ENCODE data around the gene FAM90A26.
"Not testable (repeated sequence)": the region's sequence is repeated elsewhere in the genome, so short reads cannot be mapped to it uniquely, and the experiment has no call there.

Gene FAM90A26

GRCh38 chr4:9169791-9170459, at the start of gene FAM90A26:
TSS of gene FAM90A26 (plus strand) at chr4:9170409. CDS start at chr4:9173173, 2,764 bp downstream.
- DNase-seq: not testable (repeated sequence)

DNA sequence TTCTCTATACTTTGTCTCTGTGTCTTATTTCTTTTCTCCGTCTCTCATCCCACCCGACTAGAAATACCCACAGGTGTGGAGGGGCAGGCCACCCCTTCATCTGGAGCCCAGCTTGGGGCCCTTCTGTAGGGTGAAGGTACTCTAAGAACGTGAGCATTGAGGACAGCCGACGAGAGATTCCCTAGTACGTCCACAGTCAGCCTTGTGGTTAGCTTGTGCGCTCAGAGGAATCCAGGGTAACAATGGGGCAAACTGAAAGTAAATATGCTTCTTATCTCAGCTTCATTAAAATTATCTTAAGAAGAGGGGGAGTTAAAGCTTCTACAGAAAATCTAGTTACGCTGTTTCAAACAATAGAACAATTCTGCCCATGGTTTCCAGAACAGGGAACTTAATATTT, 47.5 kb upstream of the FAM90A26 start:
- DNase-seq: not testable (repeated sequence)

DNA sequence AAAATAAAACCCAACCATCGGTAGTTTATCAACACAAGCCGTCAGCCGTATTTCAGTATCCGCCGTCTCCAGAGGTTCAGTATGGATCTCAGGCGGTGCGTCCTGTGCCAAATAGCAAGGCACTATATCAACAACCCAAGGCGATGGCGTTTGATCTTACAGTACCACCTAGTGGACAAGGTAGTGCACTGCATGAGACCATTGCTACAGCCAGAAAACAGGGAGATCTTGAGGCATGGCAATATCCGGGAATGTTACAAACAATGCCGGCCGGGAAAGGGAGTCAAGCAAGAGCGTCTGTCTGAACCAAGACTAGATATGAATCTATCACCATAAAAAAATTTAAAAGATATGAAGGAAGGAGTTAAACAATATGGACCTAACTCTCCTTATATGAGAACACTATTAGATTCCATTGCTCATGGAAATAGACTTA, 46.6 kb upstream of the FAM90A26 start:
- peak; percentile 45 to 51 (median 49) for DNase-seq

DNA sequence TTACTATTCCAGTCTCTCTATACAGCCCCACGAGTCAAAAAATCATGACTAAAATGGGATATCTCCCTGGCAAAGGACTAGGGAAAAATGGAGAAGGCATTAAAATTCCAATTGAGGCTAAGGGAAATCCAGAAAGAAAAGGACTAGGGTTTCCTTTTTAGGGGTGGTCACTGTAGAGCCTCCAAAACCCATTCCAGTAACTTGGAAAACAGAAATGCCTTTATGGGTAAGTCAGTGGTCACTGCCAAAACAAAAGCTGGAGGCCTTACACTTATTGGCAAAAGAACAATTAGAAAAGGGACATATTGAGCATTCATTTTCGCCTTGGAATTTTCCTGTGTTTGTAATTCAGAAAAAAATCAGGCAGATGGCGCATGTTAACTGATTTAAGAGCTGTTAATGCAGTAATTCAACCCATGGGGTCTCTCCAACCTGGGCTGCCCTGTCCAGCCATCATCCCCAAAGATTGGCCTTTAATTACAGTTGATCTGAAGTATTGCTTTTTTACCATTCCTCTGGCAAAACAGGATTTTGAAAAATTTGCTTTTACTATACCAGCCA, 44.5 kb upstream of the FAM90A26 start:
- DNase-seq: not testable (repeated sequence)

- DNase-seq: not testable (repeated sequence)
These were observed 38.8 kb upstream of the FAM90A26 start for GRCh38 chr4:9131420-9131819.

GRCh38 chr4:9132849-9133248, 37.4 kb upstream of the FAM90A26 start:
- not testable (repeated sequence) for DNase-seq

DNA sequence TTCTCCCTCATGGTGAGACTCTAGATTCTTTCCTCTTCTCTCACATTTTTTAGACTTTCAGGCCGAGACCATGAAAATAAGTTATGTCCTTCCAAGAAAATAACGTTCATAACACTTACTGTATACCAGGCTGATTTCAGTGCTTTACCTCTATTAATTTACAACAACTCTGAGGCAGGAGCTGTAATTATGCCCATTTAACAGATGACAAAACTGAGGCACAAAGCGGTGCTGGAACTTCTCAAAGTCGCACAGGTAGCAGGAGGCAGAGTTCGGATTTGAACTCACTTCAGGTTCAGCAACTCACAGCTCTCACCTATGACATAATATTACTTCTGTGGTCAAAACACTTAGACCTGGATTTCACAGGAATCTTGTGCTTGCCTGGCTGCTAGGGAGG, 36.2 kb upstream of the FAM90A26 start:
- DNase-seq: not testable (repeated sequence)

DNA sequence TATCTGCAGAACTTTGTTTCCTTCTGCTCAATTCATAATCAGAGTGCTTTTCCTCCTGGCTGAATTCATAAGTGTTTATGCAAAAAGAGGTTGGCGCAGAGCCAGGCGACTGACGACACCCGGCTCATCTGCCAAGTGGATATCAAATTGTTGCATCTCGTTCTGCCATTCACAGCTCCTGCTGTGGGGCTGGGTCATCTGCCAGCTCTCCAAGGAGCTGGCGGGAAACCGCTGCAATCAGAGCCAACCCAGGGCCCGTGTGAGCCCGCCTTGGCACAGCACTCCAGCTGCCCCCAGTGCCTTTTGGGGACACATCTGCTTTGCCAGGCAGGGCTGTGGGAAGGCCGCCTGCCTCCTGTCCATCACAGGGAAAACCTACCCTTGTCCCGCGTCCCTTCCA, 35.7 kb upstream of the FAM90A26 start:
- not testable (repeated sequence) for DNase-seq

GRCh38 chr4:9141050-9141449, 29.2 kb upstream of the FAM90A26 start:
- DNase-seq: not testable (repeated sequence)

GRCh38 chr4:9142786-9143185, 27.4 kb upstream of the FAM90A26 start:
- DNase-seq: not testable (repeated sequence)

DNA sequence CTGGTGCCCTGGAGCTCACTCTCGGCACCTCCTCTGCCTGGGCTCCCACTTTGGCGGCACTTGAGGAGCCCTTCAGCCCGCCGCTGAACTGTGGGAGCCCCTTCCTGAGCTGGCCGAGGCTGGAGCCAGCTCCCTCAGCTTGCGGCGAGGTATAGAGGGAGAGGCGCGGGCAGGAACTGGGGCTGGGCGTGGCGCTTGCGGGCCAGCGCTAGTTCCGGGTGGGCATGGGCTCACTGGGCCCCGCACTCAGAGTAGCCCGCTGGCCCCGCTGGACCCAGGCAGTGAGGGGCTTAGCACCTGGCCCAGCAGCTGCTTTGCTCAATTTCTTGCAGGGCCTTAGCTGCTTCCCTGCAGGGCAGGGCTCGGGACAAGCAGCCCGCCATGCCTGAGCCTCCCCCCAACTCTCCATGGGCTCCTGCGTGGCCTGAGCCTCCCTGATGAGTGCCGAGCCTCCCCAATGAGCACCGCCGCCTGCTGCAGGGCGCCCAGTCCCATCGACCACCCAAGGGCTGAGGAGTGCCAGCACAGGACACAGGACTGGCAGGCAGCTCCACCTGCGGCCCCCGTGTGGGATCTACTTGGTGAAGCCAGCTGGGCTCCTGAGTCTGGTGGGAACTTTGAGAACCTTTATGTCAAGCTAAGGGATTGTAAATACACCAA, 26.7 kb upstream of the FAM90A26 start:
- DNase-seq: no peak

GRCh38 chr4:9146967-9147366, 23.2 kb upstream of the FAM90A26 start:
- no peak for DNase-seq

DNA sequence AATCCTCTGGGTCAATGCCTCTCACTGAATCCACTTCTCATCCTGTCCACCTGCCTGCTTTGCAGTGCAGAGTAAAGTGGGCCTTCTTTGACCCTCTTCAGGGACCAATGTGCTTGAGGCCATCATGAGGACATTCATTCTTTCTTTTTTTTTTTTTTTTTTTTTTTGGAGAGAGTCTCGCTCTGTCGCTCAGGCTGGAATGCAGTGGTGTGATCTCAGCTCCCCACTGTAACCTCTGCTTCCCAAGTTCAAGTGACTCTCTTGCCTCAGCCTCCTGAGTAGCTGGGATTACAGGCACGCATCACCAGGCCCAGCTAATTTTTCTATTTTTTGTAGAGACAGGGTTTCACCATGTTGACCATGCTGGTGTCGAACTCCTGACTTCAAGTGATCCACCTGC, 22.8 kb upstream of the FAM90A26 start:
- not testable (repeated sequence) for DNase-seq

DNA sequence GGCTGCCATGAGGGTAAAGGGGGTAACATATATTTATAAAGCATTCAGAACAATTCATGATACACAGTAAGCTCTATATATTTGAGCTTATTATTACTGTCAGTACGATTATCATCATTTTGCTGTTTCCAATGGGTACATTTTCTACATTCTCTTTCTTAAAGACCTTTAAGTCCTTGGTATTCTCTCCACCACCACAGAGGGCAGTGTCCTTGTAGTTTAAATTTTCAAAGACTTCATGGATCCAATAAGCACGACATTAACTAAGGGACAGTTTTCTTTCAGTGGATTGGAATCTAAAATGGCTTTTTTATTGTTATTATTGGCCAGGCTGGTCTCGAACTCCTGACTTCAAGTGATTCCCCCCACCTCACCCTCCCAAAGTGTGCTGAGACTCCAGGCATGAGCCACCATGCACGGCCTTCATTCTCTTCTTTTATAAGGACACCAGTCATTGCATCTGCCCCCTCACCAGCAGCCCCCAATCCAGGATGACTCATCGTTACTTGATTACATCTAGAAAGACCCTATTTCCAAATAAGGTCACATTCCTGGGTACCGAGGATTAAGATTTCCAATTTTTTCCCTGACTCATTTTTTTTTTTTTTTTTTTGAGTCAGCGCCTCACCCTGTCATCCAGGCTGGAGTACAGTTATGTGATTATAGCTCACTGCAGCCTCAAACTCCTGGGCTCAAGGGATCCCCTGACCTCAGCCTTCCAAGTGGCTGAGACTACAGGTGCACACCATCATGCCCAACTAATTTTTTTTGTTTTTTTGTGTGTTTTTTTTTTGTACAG, 21.4 kb upstream of the FAM90A26 start:
- DNase-seq: peak in 1 of 3 donors; percentile 3

GRCh38 chr4:9151809-9152179, 18.4 kb upstream of the FAM90A26 start:
- DNase-seq: not testable (repeated sequence)

DNA sequence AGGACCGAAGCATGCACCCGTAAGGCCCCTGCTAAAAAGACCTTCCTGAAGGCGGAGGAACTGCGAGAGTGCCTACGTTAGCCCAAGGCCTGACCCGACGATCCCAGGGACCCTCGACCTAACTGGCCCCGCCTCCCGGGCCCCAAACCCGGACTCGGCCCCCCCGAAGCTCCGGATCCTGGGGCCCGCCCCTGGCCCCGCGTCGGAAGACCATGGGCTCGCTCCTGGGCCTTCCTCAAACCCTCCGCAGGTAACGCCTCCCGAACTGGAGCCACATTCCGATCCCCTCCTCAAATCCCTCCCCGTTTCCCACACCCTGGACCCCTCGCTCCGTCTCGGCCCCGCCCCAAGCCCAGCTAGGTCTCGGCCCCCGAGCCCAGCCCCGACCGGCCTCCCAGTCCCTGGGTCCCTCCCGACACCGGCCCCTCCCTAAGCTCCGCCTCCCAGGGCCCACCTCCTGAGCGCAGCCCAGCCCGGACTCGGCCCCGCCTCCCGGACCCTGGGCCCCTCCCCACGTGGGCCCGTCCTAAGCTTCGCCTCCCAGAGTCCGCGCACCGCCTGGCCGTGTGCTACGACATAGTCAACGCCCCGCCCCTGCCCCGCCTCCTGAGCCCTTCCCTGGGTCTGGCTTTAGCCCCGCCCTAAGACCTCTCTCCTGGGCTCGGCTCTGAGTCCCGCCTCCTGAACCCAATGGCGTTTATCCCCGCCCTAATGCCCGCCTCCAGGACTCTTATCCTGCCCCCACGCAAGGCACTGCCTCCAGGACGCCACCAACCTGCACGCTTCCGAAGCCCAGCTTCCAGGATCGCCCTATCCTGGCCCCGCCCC, 17.8 kb upstream of the FAM90A26 start:
- peak; percentile 97 to 98 (median 98) for DNase-seq

DNA sequence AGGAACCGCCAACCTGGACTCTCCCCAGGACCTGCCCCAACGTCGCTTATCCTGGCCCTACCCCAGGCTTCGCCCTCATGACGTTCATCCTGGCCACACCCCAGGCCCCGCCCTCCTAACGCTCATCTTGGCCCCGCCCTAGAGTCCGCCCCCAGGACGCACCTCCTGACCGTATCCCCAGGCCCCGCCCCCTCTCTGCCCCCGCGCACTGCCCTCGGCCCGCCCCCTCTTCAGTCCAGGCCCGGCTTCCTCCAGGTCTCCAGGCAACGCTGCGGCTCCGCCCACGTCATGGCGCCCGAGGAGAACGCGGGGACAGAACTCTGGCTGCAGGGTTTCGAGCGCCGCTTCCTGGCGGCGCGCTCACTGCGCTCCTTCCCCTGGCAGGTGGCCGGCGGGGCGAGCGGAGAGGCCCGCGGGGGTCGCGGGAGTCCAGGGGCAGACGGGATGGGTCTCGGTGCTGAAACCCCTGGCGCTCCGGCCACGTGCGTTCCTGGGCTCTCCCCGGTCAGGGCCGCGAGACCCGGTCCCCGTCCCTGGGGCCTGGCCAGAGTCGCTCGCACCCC, 17.1 kb upstream of the FAM90A26 start:
- DNase-seq: peak; percentile 96 to 97 (median 96)

DNA sequence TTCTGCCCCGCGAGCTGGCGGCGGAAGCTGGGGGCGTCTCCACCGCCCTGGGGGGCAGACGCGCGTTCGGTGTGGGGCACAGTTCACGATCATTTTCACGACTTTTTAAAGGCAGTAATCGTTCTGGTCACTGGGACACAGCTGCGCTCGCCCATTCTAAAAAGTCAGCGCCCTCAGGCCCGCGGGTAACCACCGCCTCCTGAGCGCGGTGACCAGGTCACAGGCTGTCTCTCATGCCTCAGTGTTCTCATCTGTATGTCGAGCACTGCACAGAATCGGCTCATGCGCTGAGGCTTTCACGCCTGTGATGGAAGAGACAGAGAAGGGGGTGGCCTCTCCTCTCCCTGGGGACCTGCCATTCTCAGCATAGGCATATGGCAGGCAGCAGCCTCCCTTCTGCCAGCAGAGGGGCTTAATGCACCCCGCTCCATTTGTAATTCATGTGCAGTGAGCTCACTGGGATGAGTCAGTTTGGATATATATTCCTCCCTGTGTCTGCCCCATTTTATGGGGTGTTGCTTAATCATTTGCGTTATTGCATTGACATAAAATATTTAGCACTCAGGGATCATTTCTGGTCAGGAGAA, 16.5 kb upstream of the FAM90A26 start:
- DNase-seq: peak; percentile 26 to 43 (median 26)

DNA sequence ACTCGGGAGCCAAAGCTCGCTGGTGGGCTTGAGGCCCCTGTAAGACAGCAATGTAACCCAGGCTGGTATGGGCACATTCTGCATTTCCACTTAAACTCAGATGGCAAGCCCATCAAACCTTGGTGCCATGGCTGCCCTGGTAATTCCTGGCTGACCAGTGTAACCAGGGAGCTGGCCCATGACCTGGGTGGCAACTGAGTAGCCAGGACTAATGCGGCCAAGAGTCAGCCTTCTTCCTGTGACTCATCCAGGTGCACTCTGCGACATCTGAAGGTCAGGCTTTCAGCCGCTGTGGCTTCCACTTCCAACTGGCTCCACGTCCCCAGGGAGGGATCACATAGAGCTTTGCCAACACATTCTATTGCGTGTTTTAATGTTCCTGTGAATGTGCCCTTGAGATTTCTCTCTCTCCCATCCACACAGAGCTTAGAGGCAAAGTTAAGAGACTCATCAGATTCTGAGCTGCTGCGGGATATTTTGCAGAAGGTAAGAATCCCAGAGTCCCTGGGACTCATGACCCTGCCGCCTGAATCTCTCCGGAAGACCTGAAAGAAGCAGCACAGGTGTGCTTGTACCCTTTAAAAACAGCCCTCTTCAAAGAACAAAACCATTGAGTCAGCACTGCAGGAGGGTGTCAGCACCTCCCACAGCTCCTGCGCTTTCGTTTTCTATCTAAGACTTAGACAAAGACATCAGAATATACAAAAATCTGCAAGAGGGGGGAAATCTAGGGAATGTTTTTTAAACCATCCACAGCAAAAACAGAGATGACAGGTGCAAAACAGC, 14.9 kb upstream of the FAM90A26 start:
- not testable (repeated sequence) for DNase-seq

DNA sequence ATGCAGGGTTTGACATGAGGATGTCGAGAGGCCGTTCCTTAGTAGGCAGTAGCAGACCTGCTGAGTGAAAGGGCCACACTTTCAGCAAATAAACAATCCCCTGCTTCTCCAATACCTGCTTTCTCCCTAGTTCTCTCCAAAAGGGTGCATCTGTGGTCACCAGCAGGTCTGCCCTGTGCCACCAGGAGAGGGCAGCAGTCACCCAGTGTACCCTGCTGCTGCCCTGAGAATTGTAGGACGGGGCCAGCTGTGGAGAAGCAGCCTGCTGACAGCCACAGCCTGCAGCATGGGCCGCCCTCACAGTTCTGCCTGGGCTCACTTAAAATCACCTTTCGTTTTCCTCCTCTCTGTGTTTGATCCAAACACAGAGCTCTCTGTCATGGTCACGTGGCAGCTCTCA, 11.8 kb upstream of the FAM90A26 start:
- peak in 1 of 3 donors; percentile 29 for DNase-seq

GRCh38 chr4:9160046-9160445, 10.2 kb upstream of the FAM90A26 start:
- DNase-seq: not testable (repeated sequence)
